K562 (cell line): ENCODE measurements around the gene SEPTIN2. TPM values are rescaled to one million over a fixed set of nuclear protein-coding genes. Genes with fewer than 3 reads are reported as not detected.

Experiments used
- ATAC-seq: fragments of 200-7000 bp; cut with Tn5 transposase; 3 replicates; pipeline ENCODE4 v1.9.1; 2020; ENCODE audit warnings: moderate library complexity
- BruUV-seq: library from RNA; stranded (reverse); fragments of 400-500 nt; replicated peaks from 2 replicates; lab custom pipeline; 2021; lab: Mats Ljungman, UMichigan
- CTCF ChIA-PET: fragments of 300-600 bp; formaldehyde crosslinking; extraction: SDS; loops from one replicate; lab custom pipeline; 2021; ENCODE audit warnings: low intra/inter-chr PET ratio; lab: Yijun Ruan, JAX
- POLR2A ChIA-PET: fragments of 300-600, 350-650 bp; sonication (Branson Sonifier 250); formaldehyde crosslinking; extraction: SDS; loops from one replicate; lab custom pipeline; 2021; ENCODE audit warnings: antibody characterized with exemption, inconsistent platforms; lab: Yijun Ruan, JAX
- DNase-seq, 4 experiments: peaks; one replicate each; pipeline versions ENCODE4 v3.0.0 to v3.0.0-alpha.2; 2011 to 2018; ENCODE audit warnings: low spot score in 3 of 4, mixed read lengths in 3 of 4; ENCODE audit errors: extremely low read depth in 1 of 4
- FAIRE-seq: peaks from 2 replicates; lab custom pipeline; 2011; peaks lifted over from hg19 to GRCh38; lab: Jason Lieb, UNC
- H2AFZ ChIP-seq: 2 replicates; pipeline ENCODE4 v1.6.0; 2011; ENCODE audit warnings: low read depth, low read length, control low read depth, inconsistent platforms
- H3K27ac ChIP-seq: fragments of 200-600 bp; 3 replicates; pipeline ENCODE4 v1.8.0; 2011; ENCODE audit warnings: low read depth, mild to moderate bottlenecking, control low read depth, inconsistent platforms, low read length, moderate library complexity, mixed read lengths; ENCODE audit errors: extremely low read depth
- H3K27me3 ChIP-seq, 2 experiments: fragments of 300-600 bp in 1 of 2; 2 replicates in 1 of 2; 3 replicates in 1 of 2; pipeline versions ENCODE4 v1.6.0 to v1.8.0; 2011; ENCODE audit warnings: inconsistent platforms in 2 of 2, low read length in 2 of 2, mild to moderate bottlenecking in 1 of 2, mixed read lengths in 1 of 2, moderate library complexity in 1 of 2; ENCODE audit not compliant: control insufficient read depth in 2 of 2, insufficient read depth in 2 of 2
- H3K36me3 ChIP-seq: fragments of 300-600 bp; 3 replicates; pipeline ENCODE4 v1.8.0; 2011; ENCODE audit warnings: mild to moderate bottlenecking, low read length, inconsistent platforms; ENCODE audit not compliant: control insufficient read depth, insufficient read depth
- H3K4me1 ChIP-seq, 2 experiments: fragments of 200-600 bp in 1 of 2; replicated peaks in 1 of 2; 2 replicates in 1 of 2; 3 replicates in 1 of 2; pipeline versions ENCODE4 v1.5.1 to v1.8.0; 2011; ENCODE audit warnings: inconsistent platforms in 2 of 2, low read length in 2 of 2, mild to moderate bottlenecking in 1 of 2, mixed read lengths in 1 of 2, moderate library complexity in 1 of 2; ENCODE audit not compliant: control insufficient read depth in 2 of 2, insufficient read depth in 2 of 2
- H3K4me2 ChIP-seq: 2 replicates; pipeline ENCODE4 v1.6.1; 2011; ENCODE audit warnings: low read length, control low read depth, inconsistent platforms, mixed read lengths; ENCODE audit not compliant: insufficient read depth
- H3K4me3 ChIP-seq: fragments of 200-600 bp; sonication (generic), shearing (Covaris generic); 2 replicates; pipeline ENCODE4 v1.5.1; 2016; ENCODE audit warnings: control low read depth, inconsistent platforms
- H3K79me2 ChIP-seq: fragments of 200-600 bp; 3 replicates; pipeline ENCODE4 v1.8.0; 2011; ENCODE audit warnings: low read length, inconsistent platforms; ENCODE audit not compliant: control insufficient read depth, insufficient read depth
- H3K9ac ChIP-seq, 2 experiments: 2 replicates each; pipeline versions ENCODE4 v1.6.0 to v1.6.1; 2011; ENCODE audit warnings: low read depth in 2 of 2, low read length in 2 of 2, control low read depth in 1 of 2, inconsistent platforms in 1 of 2, mild to moderate bottlenecking in 1 of 2, mixed read lengths in 1 of 2; ENCODE audit not compliant: insufficient read depth in 1 of 2
- H3K9me1 ChIP-seq: one replicate; pipeline ENCODE4 v1.6.0; 2011; ENCODE audit warnings: inconsistent platforms, mild to moderate bottlenecking, low read length, moderate library complexity; ENCODE audit not compliant: control insufficient read depth, insufficient read depth
- H3K9me3 ChIP-seq: replicated peaks from 2 replicates; pipeline ENCODE4 v1.5.1; 2011; ENCODE audit warnings: low read depth, low read length, inconsistent platforms; ENCODE audit not compliant: control insufficient read depth, insufficient read depth
- H4K20me1 ChIP-seq: replicated peaks from 2 replicates; pipeline ENCODE4 v1.6.1; 2011; ENCODE audit warnings: low read length, inconsistent platforms, mixed read lengths; ENCODE audit not compliant: control insufficient read depth, insufficient read depth
- BRD4 ChIP-seq: fragments of 200-600 bp; sonication (generic); IDR thresholded peaks from 2 replicates; pipeline ENCODE4 v1.6.1; 2017; ENCODE audit warnings: inconsistent platforms
- CBX5 ChIP-seq: IDR thresholded peaks from 2 replicates; pipeline ENCODE4 v1.6.1; 2014; ENCODE audit warnings: low read depth, borderline replicate concordance
- CREB5 ChIP-seq: fragments of 250-450 bp; sonication (Bioruptor Pico); IDR thresholded peaks from 2 replicates; pipeline ENCODE4 v1.5.0; 2020; ENCODE audit warnings: mild to moderate bottlenecking
- E2F5 ChIP-seq: sonication (generic); formaldehyde crosslinking; IDR thresholded peaks from 2 replicates; pipeline ENCODE4 v1.8.0; 2022; ENCODE audit warnings: mild to moderate bottlenecking, missing genetic modification reagents
- EWSR1 ChIP-seq: fragments of 450-650 bp; IDR thresholded peaks from 2 replicates; pipeline ENCODE4 v1.6.1; 2018; ENCODE audit warnings: borderline replicate concordance, mild to moderate bottlenecking, low read depth, moderate library complexity; ENCODE audit not compliant: partially characterized antibody
- NR2F6 ChIP-seq: fragments of 450-650 bp; formaldehyde crosslinking; IDR thresholded peaks from 2 replicates; pipeline ENCODE4 v1.4.0; 2020; ENCODE audit warnings: mild to moderate bottlenecking
- POLR2G ChIP-seq: fragments of 200-400 bp; formaldehyde crosslinking; IDR thresholded peaks from 2 replicates; pipeline ENCODE4 v1.6.1; 2017; ENCODE audit warnings: low read depth, mild to moderate bottlenecking, antibody characterized with exemption, low read length, moderate library complexity
- ZBED1 ChIP-seq: IDR thresholded peaks from 2 replicates; pipeline ENCODE4 v1.6.1; 2014
- ZBTB5 ChIP-seq: fragments of 450-650 bp; IDR thresholded peaks from 2 replicates; pipeline ENCODE4 v1.6.1; 2017; ENCODE audit warnings: antibody characterized with exemption
- ZC3H4 ChIP-seq: sonication (generic); formaldehyde crosslinking; IDR thresholded peaks from 2 replicates; pipeline ENCODE4 v1.9.0; 2021; ENCODE audit warnings: missing genetic modification reagents, borderline replicate concordance
- ZNF347 ChIP-seq: fragments of 450-650 bp; formaldehyde crosslinking; IDR thresholded peaks from 2 replicates; pipeline ENCODE4 v1.4.0; 2020; ENCODE audit warnings: low read depth, mild to moderate bottlenecking, moderate library complexity
- ZZZ3 ChIP-seq: fragments of 450-650 bp; IDR thresholded peaks from 2 replicates; pipeline ENCODE4 v1.6.1; 2016; ENCODE audit warnings: antibody characterized with exemption, mild to moderate bottlenecking, moderate library complexity
- WGBS: fragments of 100-300 bp; shearing (Covaris generic); methylation state at CpG from one replicate; pipeline ENCODE4 v1.1.6; 2016; ENCODE audit warnings: low coverage, mixed read lengths; ENCODE audit not compliant: insufficient coverage; ENCODE audit errors: missing lambda C conversion rate; 5-methylcytosine and 5-hydroxymethylcytosine counted together
- in situ Hi-C: fragments of 300-500 bp; cut with MboI; formaldehyde crosslinking; loops from 4 replicates; pipeline ENCODE4 v1.15.0; 2018; ENCODE audit warnings: inconsistent platforms, mixed read lengths
- intact Hi-C: fragments of 100-400 bp; cut with micrococcal nuclease; formaldehyde crosslinking; loops from 2 replicates; pipeline ENCODE4 v1.14.2; 2022
- polyA plus RNA-seq, 8 experiments: library from polyadenylated mRNA; depleted of rRNA in 4 of 8; stranded (reverse) in 5 of 8; unstranded in 3 of 8; fragments of >200 nt; fragmentation: Nextera tagmentation in 2 of 8; fragmentation: Illumina TruSeq in 1 of 8; extraction: Ambion mirVana in 2 of 8; extraction: Trizol in 1 of 8; gene quantifications; 2 replicates each; pipeline versions ENCODE4 v1.2.1 to v1.2.3, GENCODE V29; 2011 to 2014; ENCODE audit warnings: inconsistent platforms in 1 of 8, missing spikeins in 1 of 8
- total RNA-seq, 7 experiments: library from RNA; depleted of rRNA in 6 of 7; stranded (reverse); fragments of >200 nt in 6 of 7; fragmentation: Illumina TruSeq in 2 of 7; extraction: Trizol in 2 of 7; gene quantifications; 2 replicates each; pipeline versions ENCODE4 v1.2.1 to v1.2.3, GENCODE V29; 2011 to 2021; ENCODE audit warnings: low replicate concordance in 1 of 7

Gene SEPTIN2
- total and polyA plus RNA-seq, 9 of the 15 experiments (the other 6 are each of a cell fraction or from before 2014, with no cell fraction given), result 121 to 367 (median 166) TPM

GRCh38 chr2:241378816-241379215 is 63.1 kb downstream of the SEPTIN2 start (continued):
- TF ChIP-seq E2F5 (CRISPR knock-in tag) (no peak), BRD4 (no peak), ZZZ3 (no peak), CBX5 (no peak)
- TF ChIP-seq, all 486 proteins: peak for 0

- H3K9me3 ChIP-seq, result no peaks in the 10 kb centered on the region
- in situ Hi-C loops (no loop called here), intact Hi-C loops (no loop called here)
- no peak overlapping the region for H3K4me3 ChIP-seq
- H3K27ac ChIP-seq, result no peak overlapping the region
- ChIA-PET CTCF (no interaction called here), POLR2A (no interaction called here)
- no peak for ATAC-seq
- no peak for TF ChIP-seq NR2F6 (CRISPR knock-in tag)
- no peak for TF ChIP-seq ZBED1
- no peak for TF ChIP-seq POLR2G
- no peak for TF ChIP-seq EWSR1
- no peak for TF ChIP-seq ZC3H4 (CRISPR knock-in tag)
- no peak for TF ChIP-seq CREB5
- no peak for TF ChIP-seq ZBTB5
- TF ChIP-seq ZNF347 (CRISPR knock-in tag), result no peak
- 73% methylated on average over 7 of the region's 9 CpGs for WGBS
- H4K20me1 ChIP-seq, result no peaks in the 10 kb centered on the region
- H2AFZ ChIP-seq, result no peak overlapping the region
- FAIRE-seq, result no peak
- no peaks in the 10 kb centered on the region for H3K9me1 ChIP-seq
- DNase-seq, result no peak
- H3K36me3 ChIP-seq, result peaks cover 8% of the 10 kb centered on the region; the same call in 2 of the 3 replicates
- H3K4me1 ChIP-seq, result no peaks in the 10 kb centered on the region
- no TSS peak for BruUV-seq
- H3K79me2 ChIP-seq, result no peaks in the 10 kb centered on the region; the same call in 2 of the 3 replicates
- H3K4me2 ChIP-seq, result no peak overlapping the region
- no peaks in the 10 kb centered on the region for H3K27me3 ChIP-seq
- H3K9ac ChIP-seq, result no peak overlapping the region
Measured at GRCh38 chr2:241379481-241380480, 64.1 kb downstream of the SEPTIN2 start.
